WTC11 (cell line): Measurements from ENCODE around the gene TNIK. TPM values are rescaled to one million over a fixed set of nuclear protein-coding genes. Genes with fewer than 3 reads are reported as not detected.
A peak's percentile ranks its signal among the peaks of the same experiment; 100 is the strongest.

Experiments used
- ATAC-seq: fragments of 200-7000 bp; cut with Tn5 transposase; 2 replicates; pipeline ENCODE4 v1.10.0; 2021; ENCODE audit warnings: mild to moderate bottlenecking, moderate library complexity
- CTCF ChIA-PET: fragments of 300-600 bp; sonication (Branson Sonifier 250); formaldehyde crosslinking; loops from one replicate; lab custom pipeline; 2021; ENCODE audit warnings: antibody characterized with exemption; lab: Charles Lee
- POLR2A ChIA-PET: fragments of 350-600 bp; sonication (Branson Sonifier 250); formaldehyde crosslinking; loops from one replicate; lab custom pipeline; 2021; ENCODE audit warnings: antibody characterized with exemption; lab: Charles Lee
- DNase-seq: peaks from one replicate; pipeline ENCODE4 v3.0.0; 2021; ENCODE audit warnings: low spot score
- H3K27ac Mint-ChIP-seq: 2 replicates; pipeline ENCODE4 v1.8.0; 2021; ENCODE audit warnings: mixed read lengths
- H3K27me3 Mint-ChIP-seq: 2 replicates; pipeline ENCODE4 v1.8.0; 2021; ENCODE audit warnings: low read depth, mild to moderate bottlenecking, moderate library complexity, mixed read lengths
- H3K36me3 Mint-ChIP-seq: 2 replicates; pipeline ENCODE4 v1.8.0; 2021; ENCODE audit warnings: mixed read lengths
- H3K4me1 Mint-ChIP-seq: 2 replicates; pipeline ENCODE4 v1.8.0; 2022; ENCODE audit warnings: mixed read lengths
- H3K4me3 Mint-ChIP-seq: 2 replicates; pipeline ENCODE4 v1.8.0; 2021; ENCODE audit warnings: mild to moderate bottlenecking, moderate library complexity, mixed read lengths
- H3K9me3 Mint-ChIP-seq: 2 replicates; pipeline ENCODE4 v1.8.0; 2021; ENCODE audit warnings: mixed read lengths
- FOXK1 ChIP-seq: sonication (generic); formaldehyde crosslinking; IDR thresholded peaks from 2 replicates; pipeline ENCODE4 v1.8.0; 2022; ENCODE audit warnings: mild to moderate bottlenecking, moderate library complexity, missing genetic modification reagents
- GTF2I ChIP-seq: fragments of 250-450 bp; sonication (Bioruptor Pico); conservative IDR thresholded peaks from 2 replicates; pipeline ENCODE4 v1.4.0; 2021; ENCODE audit warnings: mild to moderate bottlenecking
- MYBL2 ChIP-seq: sonication (generic); formaldehyde crosslinking; IDR thresholded peaks from 2 replicates; pipeline ENCODE4 v1.8.1; 2023; ENCODE audit warnings: mild to moderate bottlenecking, moderate library complexity, missing genetic modification reagents
- NFYB ChIP-seq: sonication (generic); formaldehyde crosslinking; conservative IDR thresholded peaks from 2 replicates; pipeline ENCODE4 v1.8.0; 2022; ENCODE audit warnings: low read depth, missing genetic modification reagents
- RELA ChIP-seq: sonication (generic); formaldehyde crosslinking; IDR thresholded peaks from 2 replicates; pipeline ENCODE4 v1.8.1; 2022; ENCODE audit warnings: missing genetic modification reagents, mild to moderate bottlenecking, borderline replicate concordance
- RORB ChIP-seq: fragments of 250-450 bp; sonication (Bioruptor Pico); IDR thresholded peaks from 2 replicates; pipeline ENCODE4 v1.9.0; 2021; ENCODE audit warnings: mild to moderate bottlenecking
- SMAD3 ChIP-seq: sonication (generic); formaldehyde crosslinking; IDR thresholded peaks from 2 replicates; pipeline ENCODE4 v1.8.0; 2022; ENCODE audit warnings: missing genetic modification reagents, mild to moderate bottlenecking, borderline replicate concordance
- TCF7 ChIP-seq: sonication (generic); formaldehyde crosslinking; IDR thresholded peaks from 2 replicates; pipeline ENCODE4 v1.8.0; 2022; ENCODE audit warnings: mild to moderate bottlenecking, low read depth, missing genetic modification reagents, moderate library complexity
- TEAD1 ChIP-seq: sonication (generic); formaldehyde crosslinking; IDR thresholded peaks from 2 replicates; pipeline ENCODE4 v1.8.0; 2022; ENCODE audit warnings: mild to moderate bottlenecking, missing genetic modification reagents
- ZBTB21 ChIP-seq: sonication (generic); formaldehyde crosslinking; IDR thresholded peaks from 2 replicates; pipeline ENCODE4 v1.8.1; 2023; ENCODE audit warnings: mild to moderate bottlenecking, missing genetic modification reagents, borderline replicate concordance
- ZNF219 ChIP-seq: sonication (generic); formaldehyde crosslinking; IDR thresholded peaks from 2 replicates; pipeline ENCODE4 v1.8.0; 2023; ENCODE audit warnings: missing genetic modification reagents, mild to moderate bottlenecking, borderline replicate concordance
- ZNF317 ChIP-seq: sonication (generic); formaldehyde crosslinking; IDR thresholded peaks from 2 replicates; pipeline ENCODE4 v1.8.1; 2023; ENCODE audit warnings: low read depth, mild to moderate bottlenecking, moderate library complexity, missing genetic modification reagents, borderline replicate concordance
- total RNA-seq: library from RNA; stranded (reverse); gene quantifications from 3 replicates; pipeline ENCODE4 v1.2.3, GENCODE V29; 2021
- TF ChIP-seq, protein P1 (sequence below): sonication (generic); formaldehyde crosslinking; IDR thresholded peaks from 2 replicates; pipeline ENCODE4 v1.8.0; 2022; ENCODE audit warnings: missing genetic modification reagents
- TF ChIP-seq, protein P2 (sequence below): sonication (generic); formaldehyde crosslinking; IDR thresholded peaks from 2 replicates; pipeline ENCODE4 v1.8.1; 2023; ENCODE audit warnings: mild to moderate bottlenecking, missing genetic modification reagents
- TF ChIP-seq, protein P3 (sequence below): sonication (generic); formaldehyde crosslinking; IDR thresholded peaks from 2 replicates; pipeline ENCODE4 v1.8.0; 2022; ENCODE audit warnings: mild to moderate bottlenecking, missing genetic modification reagents
- TF ChIP-seq, protein P4 (sequence below): sonication (generic); formaldehyde crosslinking; IDR thresholded peaks from 2 replicates; pipeline ENCODE4 v1.8.1; 2023; ENCODE audit warnings: mild to moderate bottlenecking, missing genetic modification reagents, moderate library complexity
- TF ChIP-seq, protein P5 (sequence below): sonication (generic); formaldehyde crosslinking; IDR thresholded peaks from 2 replicates; pipeline ENCODE4 v1.8.1; 2022; ENCODE audit warnings: low read depth, missing genetic modification reagents, borderline replicate concordance
- TF ChIP-seq, protein P6 (sequence below): fragments of 250-450 bp; sonication (Bioruptor Pico); IDR thresholded peaks from 2 replicates; pipeline ENCODE4 v1.9.0; 2021; ENCODE audit warnings: moderate library complexity, mild to moderate bottlenecking, inconsistent platforms, borderline replicate concordance

TNIK gene
- total RNA-seq, 1 experiment from 2014 or later, result 50.3 TPM

DNA sequence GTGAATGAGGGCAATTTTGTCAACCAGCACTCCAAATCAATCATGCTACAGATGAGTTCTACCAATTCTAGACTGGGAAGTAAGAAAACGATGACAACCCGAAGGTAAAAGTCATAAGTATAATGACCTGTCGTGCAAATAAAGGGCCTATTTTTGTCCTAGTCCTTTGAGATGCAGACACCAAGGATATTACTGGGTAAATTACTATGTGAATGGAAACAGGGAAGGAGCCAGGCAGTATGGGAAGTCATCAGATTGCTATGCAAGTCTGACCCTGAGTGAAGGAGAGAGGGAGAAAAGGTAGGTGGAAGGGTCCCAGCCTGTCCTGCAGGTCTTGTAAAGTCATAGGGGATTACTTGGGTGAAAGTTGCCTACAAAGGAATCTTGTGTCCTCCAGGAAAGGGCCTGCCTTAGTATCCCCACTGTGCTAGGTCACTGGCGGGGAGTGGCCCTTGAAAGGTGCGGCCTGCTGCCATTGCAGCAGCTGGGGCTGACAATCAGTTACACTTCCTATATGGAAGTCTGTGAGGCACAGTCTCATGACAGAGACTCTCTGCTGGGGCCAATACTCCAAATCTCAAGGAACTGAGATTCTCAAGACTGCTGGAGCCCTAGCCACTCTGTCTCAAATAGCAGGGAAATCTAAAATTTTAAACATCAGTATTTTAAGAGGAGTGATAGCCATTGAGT lies 283.8 kb downstream of the TNIK start:
- no peak overlapping the region for H3K27ac Mint-ChIP-seq
- no peak for DNase-seq
- ChIA-PET POLR2A (no interaction called here), CTCF (no interaction called here)
- peaks cover 17% of the 10 kb centered on the region for H3K36me3 Mint-ChIP-seq
- TF ChIP-seq ZBTB21 (CRISPR knock-in tag) (no peak), TEAD1 (no peak), MYBL2 (CRISPR knock-in tag) (no peak), RORB (CRISPR knock-in tag) (no peak), RELA (CRISPR knock-in tag) (no peak), NFYB (CRISPR knock-in tag) (no peak), SMAD3 (CRISPR knock-in tag) (no peak)
- TF ChIP-seq, protein P1, sequence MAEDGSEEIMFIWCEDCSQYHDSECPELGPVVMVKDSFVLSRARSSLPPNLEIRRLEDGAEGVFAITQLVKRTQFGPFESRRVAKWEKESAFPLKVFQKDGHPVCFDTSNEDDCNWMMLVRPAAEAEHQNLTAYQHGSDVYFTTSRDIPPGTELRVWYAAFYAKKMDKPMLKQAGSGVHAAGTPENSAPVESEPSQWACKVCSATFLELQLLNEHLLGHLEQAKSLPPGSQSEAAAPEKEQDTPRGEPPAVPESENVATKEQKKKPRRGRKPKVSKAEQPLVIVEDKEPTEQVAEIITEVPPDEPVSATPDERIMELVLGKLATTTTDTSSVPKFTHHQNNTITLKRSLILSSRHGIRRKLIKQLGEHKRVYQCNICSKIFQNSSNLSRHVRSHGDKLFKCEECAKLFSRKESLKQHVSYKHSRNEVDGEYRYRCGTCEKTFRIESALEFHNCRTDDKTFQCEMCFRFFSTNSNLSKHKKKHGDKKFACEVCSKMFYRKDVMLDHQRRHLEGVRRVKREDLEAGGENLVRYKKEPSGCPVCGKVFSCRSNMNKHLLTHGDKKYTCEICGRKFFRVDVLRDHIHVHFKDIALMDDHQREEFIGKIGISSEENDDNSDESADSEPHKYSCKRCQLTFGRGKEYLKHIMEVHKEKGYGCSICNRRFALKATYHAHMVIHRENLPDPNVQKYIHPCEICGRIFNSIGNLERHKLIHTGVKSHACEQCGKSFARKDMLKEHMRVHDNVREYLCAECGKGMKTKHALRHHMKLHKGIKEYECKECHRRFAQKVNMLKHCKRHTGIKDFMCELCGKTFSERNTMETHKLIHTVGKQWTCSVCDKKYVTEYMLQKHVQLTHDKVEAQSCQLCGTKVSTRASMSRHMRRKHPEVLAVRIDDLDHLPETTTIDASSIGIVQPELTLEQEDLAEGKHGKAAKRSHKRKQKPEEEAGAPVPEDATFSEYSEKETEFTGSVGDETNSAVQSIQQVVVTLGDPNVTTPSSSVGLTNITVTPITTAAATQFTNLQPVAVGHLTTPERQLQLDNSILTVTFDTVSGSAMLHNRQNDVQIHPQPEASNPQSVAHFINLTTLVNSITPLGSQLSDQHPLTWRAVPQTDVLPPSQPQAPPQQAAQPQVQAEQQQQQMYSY (CRISPR knock-in tag), result no peak
- TF ChIP-seq, protein P2, sequence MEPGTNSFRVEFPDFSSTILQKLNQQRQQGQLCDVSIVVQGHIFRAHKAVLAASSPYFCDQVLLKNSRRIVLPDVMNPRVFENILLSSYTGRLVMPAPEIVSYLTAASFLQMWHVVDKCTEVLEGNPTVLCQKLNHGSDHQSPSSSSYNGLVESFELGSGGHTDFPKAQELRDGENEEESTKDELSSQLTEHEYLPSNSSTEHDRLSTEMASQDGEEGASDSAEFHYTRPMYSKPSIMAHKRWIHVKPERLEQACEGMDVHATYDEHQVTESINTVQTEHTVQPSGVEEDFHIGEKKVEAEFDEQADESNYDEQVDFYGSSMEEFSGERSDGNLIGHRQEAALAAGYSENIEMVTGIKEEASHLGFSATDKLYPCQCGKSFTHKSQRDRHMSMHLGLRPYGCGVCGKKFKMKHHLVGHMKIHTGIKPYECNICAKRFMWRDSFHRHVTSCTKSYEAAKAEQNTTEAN (CRISPR knock-in tag), result no peak
- TF ChIP-seq, protein P3, sequence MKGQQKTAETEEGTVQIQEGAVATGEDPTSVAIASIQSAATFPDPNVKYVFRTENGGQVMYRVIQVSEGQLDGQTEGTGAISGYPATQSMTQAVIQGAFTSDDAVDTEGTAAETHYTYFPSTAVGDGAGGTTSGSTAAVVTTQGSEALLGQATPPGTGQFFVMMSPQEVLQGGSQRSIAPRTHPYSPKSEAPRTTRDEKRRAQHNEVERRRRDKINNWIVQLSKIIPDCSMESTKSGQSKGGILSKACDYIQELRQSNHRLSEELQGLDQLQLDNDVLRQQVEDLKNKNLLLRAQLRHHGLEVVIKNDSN, result no peak
- no peaks in the 10 kb centered on the region for H3K9me3 Mint-ChIP-seq
- no peak overlapping the region for H3K4me3 Mint-ChIP-seq
- ATAC-seq, result no peak
- peaks cover 18% of the 10 kb centered on the region for H3K4me1 Mint-ChIP-seq
- no peaks in the 10 kb centered on the region for H3K27me3 Mint-ChIP-seq

DNA sequence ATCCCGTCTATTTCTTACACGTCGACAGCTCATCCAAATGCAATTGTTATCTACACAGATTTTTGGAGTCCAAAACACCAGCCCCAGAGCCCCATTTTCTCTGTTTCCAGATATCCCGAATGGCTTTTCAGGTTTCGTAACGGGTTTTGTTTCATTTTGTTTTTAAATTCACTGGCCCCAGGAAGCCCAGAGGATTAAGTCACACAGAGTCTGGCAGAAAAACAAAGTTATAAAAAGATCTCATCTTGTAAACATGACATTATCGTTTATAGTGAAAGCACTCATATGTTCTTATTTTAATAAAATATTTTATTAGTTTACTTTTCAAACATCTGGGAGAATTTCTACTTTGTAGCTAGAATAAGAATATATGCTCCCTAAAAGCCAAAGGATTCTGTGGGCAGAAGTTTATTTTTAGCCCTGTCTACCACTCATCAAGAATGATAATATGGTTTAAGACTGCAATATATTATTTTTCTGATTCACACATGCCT lies 284.4 kb downstream of the TNIK start:
- Mint-ChIP-seq H3K36me3 (peaks cover 19% of the 10 kb centered on the region), H3K27ac (no peak overlapping the region)
- no peak for ATAC-seq
- TF ChIP-seq, protein P4, sequence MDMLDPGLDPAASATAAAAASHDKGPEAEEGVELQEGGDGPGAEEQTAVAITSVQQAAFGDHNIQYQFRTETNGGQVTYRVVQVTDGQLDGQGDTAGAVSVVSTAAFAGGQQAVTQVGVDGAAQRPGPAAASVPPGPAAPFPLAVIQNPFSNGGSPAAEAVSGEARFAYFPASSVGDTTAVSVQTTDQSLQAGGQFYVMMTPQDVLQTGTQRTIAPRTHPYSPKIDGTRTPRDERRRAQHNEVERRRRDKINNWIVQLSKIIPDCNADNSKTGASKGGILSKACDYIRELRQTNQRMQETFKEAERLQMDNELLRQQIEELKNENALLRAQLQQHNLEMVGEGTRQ (CRISPR knock-in tag), result no peak
- TF ChIP-seq, protein P5, sequence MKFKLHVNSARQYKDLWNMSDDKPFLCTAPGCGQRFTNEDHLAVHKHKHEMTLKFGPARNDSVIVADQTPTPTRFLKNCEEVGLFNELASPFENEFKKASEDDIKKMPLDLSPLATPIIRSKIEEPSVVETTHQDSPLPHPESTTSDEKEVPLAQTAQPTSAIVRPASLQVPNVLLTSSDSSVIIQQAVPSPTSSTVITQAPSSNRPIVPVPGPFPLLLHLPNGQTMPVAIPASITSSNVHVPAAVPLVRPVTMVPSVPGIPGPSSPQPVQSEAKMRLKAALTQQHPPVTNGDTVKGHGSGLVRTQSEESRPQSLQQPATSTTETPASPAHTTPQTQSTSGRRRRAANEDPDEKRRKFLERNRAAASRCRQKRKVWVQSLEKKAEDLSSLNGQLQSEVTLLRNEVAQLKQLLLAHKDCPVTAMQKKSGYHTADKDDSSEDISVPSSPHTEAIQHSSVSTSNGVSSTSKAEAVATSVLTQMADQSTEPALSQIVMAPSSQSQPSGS (CRISPR knock-in tag), result no peak
- TF ChIP-seq, all 79 proteins: peak for 0
- CTCF ChIA-PET, result no interaction called here
- H3K4me1 Mint-ChIP-seq, result peaks cover 18% of the 10 kb centered on the region
- no peak overlapping the region for H3K4me3 Mint-ChIP-seq
- POLR2A ChIA-PET, result no interaction called here
- no peak for DNase-seq
- no peaks in the 10 kb centered on the region for H3K9me3 Mint-ChIP-seq
- H3K27me3 Mint-ChIP-seq, result no peaks in the 10 kb centered on the region

DNA sequence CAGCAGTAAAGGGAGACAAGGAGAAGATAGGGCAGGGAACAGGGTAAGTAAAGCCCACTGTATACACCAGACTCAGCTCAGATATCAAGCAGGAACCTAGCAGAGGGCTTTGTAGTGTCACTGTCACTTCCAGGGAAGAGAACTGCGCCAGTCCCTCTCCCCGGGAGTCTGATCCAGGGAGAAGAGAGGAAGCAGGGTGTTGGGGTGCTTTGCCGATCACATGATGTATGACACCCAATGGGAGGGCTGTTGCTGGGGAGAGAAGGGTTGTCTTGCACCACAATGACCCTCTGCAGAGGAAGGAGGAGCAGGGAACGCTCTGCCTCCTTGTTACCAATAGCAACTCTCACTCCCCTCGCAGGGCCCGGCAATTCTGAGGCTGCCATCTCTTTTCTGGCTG lies 286.5 kb downstream of the TNIK start:
- H3K9me3 Mint-ChIP-seq, result no peaks in the 10 kb centered on the region
- ChIA-PET CTCF (interaction anchor here (1.0 to 1.6 kb wide), 4 partner anchors 11 to 280 kb away, joined by 3 to 5 read pairs (median 4); no protein-coding TSS in a partner anchor), POLR2A (no interaction called here)
- H3K27me3 Mint-ChIP-seq, result no peaks in the 10 kb centered on the region
- DNase-seq (peak; percentile 21), ATAC-seq (peak; percentile 80)
- peaks cover 19% of the 10 kb centered on the region for H3K4me1 Mint-ChIP-seq
- H3K27ac Mint-ChIP-seq, result 0 out of 2 replicates have a peak overlapping the region, but pooled peaks have one; percentile 32
- peaks cover 19% of the 10 kb centered on the region for H3K36me3 Mint-ChIP-seq
- no peak for TF ChIP-seq FOXK1 (CRISPR knock-in tag)
- TF ChIP-seq, protein P4 (CRISPR knock-in tag), result peak; percentile 78
- TF ChIP-seq TCF7 (CRISPR knock-in tag), result no peak
- no peak for TF ChIP-seq ZNF219 (CRISPR knock-in tag)
- no peak for TF ChIP-seq GTF2I (CRISPR knock-in tag)
- no peak for TF ChIP-seq ZNF317 (CRISPR knock-in tag)
- TF ChIP-seq, protein P2 (CRISPR knock-in tag), result no peak
- TF ChIP-seq, protein P6, sequence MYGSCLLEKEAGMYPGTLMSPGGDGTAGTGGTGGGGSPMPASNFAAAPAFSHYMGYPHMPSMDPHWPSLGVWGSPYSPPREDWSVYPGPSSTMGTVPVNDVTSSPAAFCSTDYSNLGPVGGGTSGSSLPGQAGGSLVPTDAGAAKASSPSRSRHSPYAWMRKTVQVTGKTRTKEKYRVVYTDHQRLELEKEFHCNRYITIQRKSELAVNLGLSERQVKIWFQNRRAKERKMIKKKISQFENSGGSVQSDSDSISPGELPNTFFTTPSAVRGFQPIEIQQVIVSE (CRISPR knock-in tag), result no peak
- no peak for TF ChIP-seq SMAD3 (CRISPR knock-in tag)
- no peak overlapping the region for H3K4me3 Mint-ChIP-seq
